Keratinocyte (primary cell): Measurements from ENCODE around the gene TMUB1. TPM values are rescaled to one million over a fixed set of nuclear protein-coding genes. Genes with fewer than 3 reads are reported as not detected.

ENCODE experiments used
- DNase-seq: peaks from one replicate; pipeline ENCODE4 v3.0.0-alpha.2; 2011; ENCODE audit warnings: low read depth, missing footprints, low spot score
- FAIRE-seq: peaks from 2 replicates; lab custom pipeline; 2011; peaks lifted over from hg19 to GRCh38; lab: Jason Lieb, UNC
- H2AFZ ChIP-seq: 2 replicates; pipeline ENCODE4 v1.6.0; 2012; ENCODE audit warnings: low read length, control low read depth, inconsistent platforms; ENCODE audit not compliant: control insufficient read depth
- H3K27ac ChIP-seq: 2 replicates; pipeline ENCODE4 v1.5.1; 2011; ENCODE audit warnings: low read length; ENCODE audit not compliant: control insufficient read depth, insufficient read depth
- H3K27me3 ChIP-seq: 3 replicates; pipeline ENCODE4 v1.6.0; 2011; ENCODE audit warnings: low read length; ENCODE audit not compliant: control insufficient read depth, insufficient read depth; ENCODE audit errors: extremely low read depth
- H3K36me3 ChIP-seq, 2 experiments: 2 replicates in 1 of 2; 3 replicates in 1 of 2; pipeline ENCODE4 v1.5.1; 2011; ENCODE audit warnings: low read length in 2 of 2, mild to moderate bottlenecking in 1 of 2; ENCODE audit not compliant: control insufficient read depth in 2 of 2, insufficient read depth in 2 of 2; ENCODE audit errors: extremely low read depth in 1 of 2
- H3K4me1 ChIP-seq: 3 replicates; pipeline ENCODE4 v1.5.1; 2011; ENCODE audit warnings: low read length; ENCODE audit not compliant: control insufficient read depth, insufficient read depth; ENCODE audit errors: extremely low read depth
- H3K4me2 ChIP-seq: 3 replicates; pipeline ENCODE4 v1.6.0; 2011; ENCODE audit warnings: low read depth, low read length; ENCODE audit not compliant: control insufficient read depth, insufficient read depth; ENCODE audit errors: extremely low read depth
- H3K4me3 ChIP-seq, 3 experiments: fragments of 200-600 bp in 1 of 3; sonication (generic) in 1 of 3; 2 replicates in 2 of 3; 3 replicates in 1 of 3; pipeline ENCODE4 v1.5.1; 2011 to 2016; ENCODE audit warnings: low read length in 3 of 3, mild to moderate bottlenecking in 3 of 3, control low read depth in 2 of 3, inconsistent platforms in 1 of 3, low read depth in 1 of 3, mixed read lengths in 1 of 3, mixed run types in 1 of 3, moderate library complexity in 1 of 3; ENCODE audit not compliant: control insufficient read depth in 2 of 3, insufficient read depth in 2 of 3; ENCODE audit errors: extremely low read depth in 1 of 3
- H3K79me2 ChIP-seq: 2 replicates; pipeline ENCODE4 v1.6.0; 2012; ENCODE audit warnings: low read length; ENCODE audit not compliant: control insufficient read depth, insufficient read depth
- H3K9ac ChIP-seq: 3 replicates; pipeline ENCODE4 v1.6.0; 2011; ENCODE audit warnings: low read length; ENCODE audit not compliant: control insufficient read depth, insufficient read depth; ENCODE audit errors: extremely low read depth
- H3K9me1 ChIP-seq: 3 replicates; pipeline ENCODE4 v1.6.0; 2011; ENCODE audit warnings: low read length; ENCODE audit not compliant: control insufficient read depth, insufficient read depth; ENCODE audit errors: extremely low read depth
- H3K9me3 ChIP-seq: 2 replicates; pipeline ENCODE4 v1.5.1; 2012; ENCODE audit warnings: low read depth, low read length; ENCODE audit not compliant: control insufficient read depth
- H4K20me1 ChIP-seq: 3 replicates; pipeline ENCODE4 v1.6.0; 2011; ENCODE audit warnings: low read length; ENCODE audit not compliant: control insufficient read depth, insufficient read depth; ENCODE audit errors: extremely low read depth
- EZH2 ChIP-seq: IDR thresholded peaks from one replicate; pipeline ENCODE4 v1.6.1; 2012; ENCODE audit warnings: inconsistent platforms, mild to moderate bottlenecking, low read length, moderate library complexity
- dilution Hi-C: fragments of 300-500 bp; cut with MboI; formaldehyde crosslinking; loops from one replicate; pipeline ENCODE4 v1.7.0; 2020; ENCODE audit warnings: low sequenced_read_pairs; ENCODE audit not compliant: extremely low pct_ligation_motif_present
- polyA plus RNA-seq, 5 experiments: library from polyadenylated mRNA; depleted of rRNA in 3 of 5; stranded (reverse) in 3 of 5; stranded (forward) in 1 of 5; unstranded in 1 of 5; fragments of >200 nt; gene quantifications; 1 replicate in 1 of 5; 2 replicates in 3 of 5; 3 replicates in 1 of 5; pipeline versions ENCODE4 v1.2.1 to v1.2.3, GENCODE V29; 2011 to 2012; ENCODE audit warnings: missing spikeins in 2 of 5, low read depth in 1 of 5, low replicate concordance in 1 of 5
- TF ChIP-seq, protein P1 (sequence below), 3 experiments: IDR thresholded peaks in 1 of 3; conservative IDR thresholded peaks in 1 of 3; optimal IDR thresholded peaks in 1 of 3; 2 replicates in 2 of 3; 3 replicates in 1 of 3; pipeline versions ENCODE3 to v1.5.1; 2011; ENCODE audit warnings: low read length in 3 of 3, mild to moderate bottlenecking in 3 of 3, moderate library complexity in 2 of 3, control low read depth in 1 of 3, inconsistent platforms in 1 of 3; ENCODE audit not compliant: insufficient read depth in 2 of 3; ENCODE audit errors: extremely low read depth in 1 of 3

TMUB1 gene
- polyA plus RNA-seq, 1 donor (not counting 4 experiments of a cell fraction or from before 2014, with no cell fraction given), result 12.2 TPM

DNA sequence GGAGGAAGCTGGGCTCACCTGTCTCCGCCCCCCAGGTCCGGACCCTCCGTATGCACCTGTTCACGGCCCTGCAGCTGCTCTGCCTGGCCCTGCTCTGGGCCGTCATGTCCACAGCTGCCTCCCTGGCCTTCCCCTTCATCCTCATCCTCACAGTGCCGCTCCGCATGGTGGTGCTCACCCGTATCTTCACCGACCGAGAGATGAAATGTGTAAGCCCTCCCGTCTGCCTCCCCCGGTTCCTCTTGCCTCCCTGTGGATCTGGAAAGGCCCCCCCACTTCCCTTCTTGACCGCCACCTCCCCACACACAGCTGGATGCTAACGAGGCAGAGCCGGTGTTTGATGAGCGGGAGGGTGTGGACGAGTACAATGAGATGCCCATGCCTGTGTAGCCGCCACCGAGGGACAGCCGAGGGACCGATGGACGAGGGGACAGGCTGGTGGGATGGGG is 7.3 kb downstream of the TMUB1 start:
- DNase-seq, result no peak
- Histone ChIP-seq H3K9ac (no peak overlapping the region), H3K9me3 (no peaks in the 10 kb centered on the region), H4K20me1 (peaks cover 2% of the 10 kb centered on the region), H3K79me2 (peaks cover 18% of the 10 kb centered on the region), H3K4me3 (no peak overlapping the region), H2AFZ (no peak overlapping the region), H3K9me1 (no peaks in the 10 kb centered on the region), H3K36me3 (peaks cover 23 to 26% of the 10 kb centered on the region in 2 experiments), H3K27ac (no peak overlapping the region), H3K4me2 (no peak overlapping the region), H3K4me1 (peaks cover 8% of the 10 kb centered on the region), H3K27me3 (no peaks in the 10 kb centered on the region)
- dilution Hi-C loops, result no loop called here
- no peak for FAIRE-seq
- TF ChIP-seq, protein P1, sequence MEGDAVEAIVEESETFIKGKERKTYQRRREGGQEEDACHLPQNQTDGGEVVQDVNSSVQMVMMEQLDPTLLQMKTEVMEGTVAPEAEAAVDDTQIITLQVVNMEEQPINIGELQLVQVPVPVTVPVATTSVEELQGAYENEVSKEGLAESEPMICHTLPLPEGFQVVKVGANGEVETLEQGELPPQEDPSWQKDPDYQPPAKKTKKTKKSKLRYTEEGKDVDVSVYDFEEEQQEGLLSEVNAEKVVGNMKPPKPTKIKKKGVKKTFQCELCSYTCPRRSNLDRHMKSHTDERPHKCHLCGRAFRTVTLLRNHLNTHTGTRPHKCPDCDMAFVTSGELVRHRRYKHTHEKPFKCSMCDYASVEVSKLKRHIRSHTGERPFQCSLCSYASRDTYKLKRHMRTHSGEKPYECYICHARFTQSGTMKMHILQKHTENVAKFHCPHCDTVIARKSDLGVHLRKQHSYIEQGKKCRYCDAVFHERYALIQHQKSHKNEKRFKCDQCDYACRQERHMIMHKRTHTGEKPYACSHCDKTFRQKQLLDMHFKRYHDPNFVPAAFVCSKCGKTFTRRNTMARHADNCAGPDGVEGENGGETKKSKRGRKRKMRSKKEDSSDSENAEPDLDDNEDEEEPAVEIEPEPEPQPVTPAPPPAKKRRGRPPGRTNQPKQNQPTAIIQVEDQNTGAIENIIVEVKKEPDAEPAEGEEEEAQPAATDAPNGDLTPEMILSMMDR (optimal IDR thresholded peaks at IDR 0.05 in 1 of 3, IDR thresholded peaks at IDR 0.05 in 1 of 3, conservative IDR thresholded peaks at IDR 0.05 in 1 of 3; ENCODE audit: extremely low read depth in 1 of 3, insufficient read depth in 2 of 3, low read length in 3 of 3), result no peak
- no peak for TF ChIP-seq EZH2

DNA sequence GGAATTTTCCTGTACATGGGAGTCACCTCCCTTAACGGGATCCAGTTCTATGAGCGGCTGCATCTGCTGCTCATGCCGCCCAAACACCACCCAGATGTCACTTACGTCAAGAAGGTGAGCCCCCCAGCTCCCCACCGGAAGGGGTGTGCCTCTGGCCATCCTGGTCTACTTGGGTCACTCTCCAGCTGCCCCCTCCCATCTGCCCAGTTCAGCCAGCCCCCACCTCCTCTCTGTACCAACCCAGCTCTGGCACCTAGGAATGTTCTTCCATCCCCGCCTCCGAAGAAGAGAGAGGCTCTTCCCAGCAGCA is 7.7 kb downstream of the TMUB1 start:
- Histone ChIP-seq H3K36me3 (peaks cover 27 to 29% of the 10 kb centered on the region in 2 experiments), H3K9me1 (no peaks in the 10 kb centered on the region), H3K4me2 (no peak overlapping the region), H3K4me3 (no peak overlapping the region), H2AFZ (no peak overlapping the region), H3K27ac (no peak overlapping the region), H3K27me3 (no peaks in the 10 kb centered on the region), H3K9ac (no peak overlapping the region), H4K20me1 (peaks cover 2% of the 10 kb centered on the region), H3K9me3 (no peaks in the 10 kb centered on the region), H3K79me2 (peaks cover 18% of the 10 kb centered on the region), H3K4me1 (peaks cover 6% of the 10 kb centered on the region)
- FAIRE-seq (no peak), DNase-seq (no peak)
- dilution Hi-C loops, result no loop called here
- TF ChIP-seq, protein P1 (optimal IDR thresholded peaks at IDR 0.05 in 1 of 3, IDR thresholded peaks at IDR 0.05 in 1 of 3, conservative IDR thresholded peaks at IDR 0.05 in 1 of 3; ENCODE audit: extremely low read depth in 1 of 3, insufficient read depth in 2 of 3, low read length in 3 of 3), result no peak
- TF ChIP-seq EZH2, result no peak
